GM12872 (cell line): ENCODE results near the gene SANBR.

Source experiments
- CTCF ChIP-seq: IDR thresholded peaks from 3 replicates; pipeline ENCODE4 v1.5.1; 2011; ENCODE audit warnings: low read depth, mild to moderate bottlenecking, low read length, moderate library complexity; ENCODE audit not compliant: insufficient read depth

The SANBR gene

GRCh38 chr2:61096438-61096837 lies 30.8 kb downstream of the SANBR start:
- no peak for TF ChIP-seq CTCF

DNA sequence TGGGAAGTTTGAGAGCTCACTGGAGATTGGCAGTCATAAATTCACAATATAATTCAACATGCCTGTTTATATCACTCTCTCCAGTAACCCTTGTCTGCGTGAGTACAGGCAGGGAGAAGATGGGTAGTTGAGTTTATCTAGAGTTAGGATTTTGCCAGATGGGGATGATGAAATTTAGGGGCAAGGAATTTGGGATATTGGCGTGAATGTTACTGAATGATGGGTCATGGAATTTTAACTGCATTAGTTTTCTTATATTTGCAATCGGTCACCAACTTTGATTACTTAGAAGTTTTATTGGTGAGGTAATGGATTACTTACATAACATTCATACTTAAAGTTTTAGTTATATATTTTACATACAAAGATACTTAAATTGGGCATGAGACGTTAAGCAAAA lies 35.1 kb downstream of the SANBR start:
- TF ChIP-seq CTCF: no peak

DNA sequence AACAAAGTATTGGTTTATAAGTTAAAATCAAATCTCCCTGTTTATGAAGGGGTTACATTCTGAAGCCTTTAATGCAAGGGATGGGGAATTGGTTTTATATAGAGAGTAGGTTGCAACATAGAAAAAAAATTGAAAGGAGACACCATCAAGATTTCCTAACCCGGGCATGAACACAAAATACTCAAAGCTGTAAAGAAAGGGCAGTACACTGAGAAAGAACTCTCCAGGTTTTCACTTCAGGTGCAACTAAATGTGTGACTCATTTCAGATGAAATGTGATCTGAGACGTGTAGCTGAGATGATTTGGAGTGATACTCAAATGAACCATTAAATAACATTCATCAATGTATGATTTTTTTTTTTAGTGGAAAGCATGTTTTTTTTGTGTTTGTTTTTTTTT lies 43.6 kb downstream of the SANBR start:
- TF ChIP-seq CTCF: no peak

GRCh38 chr2:61111708-61112107 lies 46.0 kb downstream of the SANBR start:
- TF ChIP-seq CTCF: no peak

- no peak for TF ChIP-seq CTCF
Measured at GRCh38 chr2:61114147-61114546, 48.5 kb downstream of the SANBR start.
